ENCODE results near the gene DDX5.
"Not testable (repeated sequence)": the region's sequence is repeated elsewhere in the genome, so short reads cannot be mapped to it uniquely, and the experiment has no call there.

Gene DDX5

GRCh38 chr17:64500487-64500859 lies 5.6 kb downstream of the DDX5 start:
- DNase-seq (ENCODE audit: insufficient read length, low spot score) (no peak), FAIRE-seq (no peak)

GRCh38 chr17:64499805-64500486 lies 6.1 kb downstream of the DDX5 start:
- DNase-seq (ENCODE audit: insufficient read length, low spot score) (no peak), FAIRE-seq (no peak)
- TF ChIP-seq CTCF (IDR thresholded peaks at IDR 0.05; ENCODE audit: insufficient read depth, missing control alignments): no peak

More at GRCh38 chr17:64500487-64500859, 5.6 kb downstream of the DDX5 start:
- TF ChIP-seq CTCF (IDR thresholded peaks at IDR 0.05; ENCODE audit: insufficient read depth, missing control alignments): no peak

GRCh38 chr17:64498308-64499203 lies 7.5 kb downstream of the DDX5 start:
- FAIRE-seq (no peak), DNase-seq (ENCODE audit: insufficient read length, low spot score) (no peak)
- TF ChIP-seq CTCF (IDR thresholded peaks at IDR 0.05; ENCODE audit: insufficient read depth, missing control alignments): no peak

GRCh38 chr17:64497565-64498035 lies 8.5 kb downstream of the DDX5 start:
- TF ChIP-seq CTCF (IDR thresholded peaks at IDR 0.05; ENCODE audit: insufficient read depth, missing control alignments): no peak
- FAIRE-seq (no peak), DNase-seq (ENCODE audit: insufficient read length, low spot score) (no peak)

GRCh38 chr17:64496786-64497564 lies 9.1 kb downstream of the DDX5 start, which contains the start of gene POLG2:
POLG2 (minus strand) TSS chr17:64497054; CDS start chr17:64496968, 86 bp downstream.
- TF ChIP-seq CTCF (IDR thresholded peaks at IDR 0.05; ENCODE audit: insufficient read depth, missing control alignments): peak; percentile 63
- DNase-seq (ENCODE audit: insufficient read length, low spot score): peak; percentile 70
- FAIRE-seq: no peak

- FAIRE-seq: no peak
- no peak for DNase-seq (ENCODE audit: insufficient read length, low spot score)
- TF ChIP-seq CTCF (IDR thresholded peaks at IDR 0.05; ENCODE audit: insufficient read depth, missing control alignments): no peak
Observed at GRCh38 chr17:64496348-64496785, 9.7 kb downstream of the DDX5 start.

GRCh38 chr17:64495300-64495699 lies 10.8 kb downstream of the DDX5 start:
- FAIRE-seq; DNase-seq (ENCODE audit: insufficient read length, low spot score): not testable (repeated sequence)

All from D721Med (cell line).